ENCODE results near the gene RAET1G.

Gene RAET1G

DNA sequence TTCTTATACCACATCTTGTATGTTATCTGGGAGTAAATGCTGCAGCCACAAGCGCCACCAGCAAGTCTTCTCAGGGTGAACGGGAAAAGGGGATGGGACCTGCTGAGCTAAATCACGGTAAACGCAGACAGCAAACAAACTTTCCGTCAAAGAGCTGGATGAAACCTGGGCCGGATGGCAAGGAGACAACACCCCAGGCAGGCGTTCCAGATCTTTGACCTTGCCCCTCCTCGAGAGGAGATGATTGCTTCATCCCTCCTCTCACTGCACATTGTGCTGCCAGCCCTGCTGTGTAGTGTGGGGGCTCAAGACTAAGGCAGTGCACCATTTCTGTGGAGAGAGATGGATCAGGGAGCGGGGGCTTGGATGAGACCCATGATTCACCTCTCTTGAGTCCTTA, 34.8 kb downstream of the RAET1G start:
- Histone ChIP-seq H3K4me1 (ENCODE audit: low read length) (no peaks in the 10 kb centered on the region), H3K9me3 (replicated peaks; ENCODE audit: insufficient read depth, low read length) (no peaks in the 10 kb centered on the region), H3K36me3 (replicated peaks; ENCODE audit: insufficient read depth, low read length) (no peaks in the 10 kb centered on the region), H3K9me2 (replicated peaks; ENCODE audit: insufficient read depth, low read length) (no peaks in the 10 kb centered on the region), H3K27ac (ENCODE audit: low read length) (no peak overlapping the region), H2AFZ (ENCODE audit: low read length) (no peak overlapping the region), H3K4me3 (ENCODE audit: low read length) (no peak overlapping the region), H3K4me2 (ENCODE audit: low read depth, low read length) (no peak overlapping the region), H3F3A (ENCODE audit: insufficient read depth, low read length) (no peaks in the 10 kb centered on the region), H3K9ac (ENCODE audit: low read length) (no peak overlapping the region), H3K79me2 (ENCODE audit: low read length) (no peaks in the 10 kb centered on the region), H4K20me1 (ENCODE audit: insufficient read depth, low read length) (no peaks in the 10 kb centered on the region), H3K27me3 (replicated peaks; ENCODE audit: insufficient read depth, low read length) (peaks cover 45% of the 10 kb centered on the region)
- TF ChIP-seq EZH2phosphoT487 (IDR thresholded peaks at IDR 0.05; ENCODE audit: low read length): no peak
- no peak for TF ChIP-seq EZH2 (optimal IDR thresholded peaks at IDR 0.05; ENCODE audit: low read depth, low read length)
- TF ChIP-seq, protein P1, sequence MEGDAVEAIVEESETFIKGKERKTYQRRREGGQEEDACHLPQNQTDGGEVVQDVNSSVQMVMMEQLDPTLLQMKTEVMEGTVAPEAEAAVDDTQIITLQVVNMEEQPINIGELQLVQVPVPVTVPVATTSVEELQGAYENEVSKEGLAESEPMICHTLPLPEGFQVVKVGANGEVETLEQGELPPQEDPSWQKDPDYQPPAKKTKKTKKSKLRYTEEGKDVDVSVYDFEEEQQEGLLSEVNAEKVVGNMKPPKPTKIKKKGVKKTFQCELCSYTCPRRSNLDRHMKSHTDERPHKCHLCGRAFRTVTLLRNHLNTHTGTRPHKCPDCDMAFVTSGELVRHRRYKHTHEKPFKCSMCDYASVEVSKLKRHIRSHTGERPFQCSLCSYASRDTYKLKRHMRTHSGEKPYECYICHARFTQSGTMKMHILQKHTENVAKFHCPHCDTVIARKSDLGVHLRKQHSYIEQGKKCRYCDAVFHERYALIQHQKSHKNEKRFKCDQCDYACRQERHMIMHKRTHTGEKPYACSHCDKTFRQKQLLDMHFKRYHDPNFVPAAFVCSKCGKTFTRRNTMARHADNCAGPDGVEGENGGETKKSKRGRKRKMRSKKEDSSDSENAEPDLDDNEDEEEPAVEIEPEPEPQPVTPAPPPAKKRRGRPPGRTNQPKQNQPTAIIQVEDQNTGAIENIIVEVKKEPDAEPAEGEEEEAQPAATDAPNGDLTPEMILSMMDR (IDR thresholded peaks at IDR 0.05; ENCODE audit: low read length): no peak
- no peak for DNase-seq

DNA sequence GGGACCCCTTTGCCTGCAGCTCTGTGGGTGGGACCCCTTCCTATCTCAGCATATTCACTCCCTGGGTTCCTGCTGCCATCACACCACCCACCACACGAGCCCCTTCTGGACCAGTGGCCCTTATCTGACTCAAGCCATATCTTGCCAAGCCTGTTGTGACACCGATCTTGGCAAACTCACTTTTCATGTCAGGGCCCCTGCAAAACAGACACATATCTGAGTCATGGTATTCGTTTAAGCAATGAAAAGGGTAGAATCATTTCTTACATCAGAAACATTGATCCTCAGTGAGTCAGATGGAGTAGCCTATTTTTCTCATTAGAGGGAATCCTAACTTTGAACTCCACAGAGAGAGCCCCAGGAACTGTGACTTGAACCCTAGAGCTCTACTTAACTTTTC, 35.6 kb downstream of the RAET1G start:
- no peaks in the 10 kb centered on the region for H3F3A ChIP-seq (ENCODE audit: insufficient read depth, low read length)
- TF ChIP-seq, protein P1 (IDR thresholded peaks at IDR 0.05; ENCODE audit: low read length): no peak
- TF ChIP-seq EZH2phosphoT487 (IDR thresholded peaks at IDR 0.05; ENCODE audit: low read length) (no peak), EZH2 (optimal IDR thresholded peaks at IDR 0.05; ENCODE audit: low read depth, low read length) (no peak)
- no peak for DNase-seq
- H4K20me1 ChIP-seq (ENCODE audit: insufficient read depth, low read length): no peaks in the 10 kb centered on the region
- no peaks in the 10 kb centered on the region for H3K79me2 ChIP-seq (ENCODE audit: low read length)
- H3K27me3 ChIP-seq (replicated peaks; ENCODE audit: insufficient read depth, low read length): peaks cover 45% of the 10 kb centered on the region
- H3K36me3 ChIP-seq (replicated peaks; ENCODE audit: insufficient read depth, low read length): no peaks in the 10 kb centered on the region
- H3K4me1 ChIP-seq (ENCODE audit: low read length): no peaks in the 10 kb centered on the region
- H3K4me3 ChIP-seq (ENCODE audit: low read length): no peak overlapping the region
- no peak overlapping the region for H3K9ac ChIP-seq (ENCODE audit: low read length)
- H3K9me3 ChIP-seq (replicated peaks; ENCODE audit: insufficient read depth, low read length): no peaks in the 10 kb centered on the region
- H3K27ac ChIP-seq (ENCODE audit: low read length): no peak overlapping the region
- no peaks in the 10 kb centered on the region for H3K9me2 ChIP-seq (replicated peaks; ENCODE audit: insufficient read depth, low read length)
- H2AFZ ChIP-seq (ENCODE audit: low read length): no peak overlapping the region
- H3K4me2 ChIP-seq (ENCODE audit: low read depth, low read length): no peak overlapping the region

DNA sequence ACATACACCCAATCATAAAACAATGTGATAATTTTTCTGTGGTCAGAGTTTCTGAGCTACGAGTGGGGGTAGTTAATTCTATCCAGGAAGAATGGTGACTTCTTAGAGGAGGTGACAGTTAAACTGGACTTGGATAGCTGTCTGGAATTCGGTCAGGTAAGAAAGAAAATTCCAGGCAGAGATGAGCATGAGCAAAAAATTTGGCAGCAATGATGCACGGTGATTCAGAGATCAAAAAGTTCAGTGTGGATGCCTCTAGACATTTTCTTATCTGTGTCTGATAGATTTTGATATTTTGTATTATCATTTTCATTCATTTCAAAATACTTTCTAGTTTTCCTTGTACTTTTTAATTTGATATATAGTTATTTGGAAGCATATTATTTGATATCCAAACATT, 37.0 kb downstream of the RAET1G start:
- Histone ChIP-seq H2AFZ (ENCODE audit: low read length) (no peak overlapping the region), H3K36me3 (replicated peaks; ENCODE audit: insufficient read depth, low read length) (no peaks in the 10 kb centered on the region), H3K9me2 (replicated peaks; ENCODE audit: insufficient read depth, low read length) (no peaks in the 10 kb centered on the region), H3F3A (ENCODE audit: insufficient read depth, low read length) (no peaks in the 10 kb centered on the region), H3K27ac (ENCODE audit: low read length) (no peak overlapping the region), H3K79me2 (ENCODE audit: low read length) (no peaks in the 10 kb centered on the region), H3K4me2 (ENCODE audit: low read depth, low read length) (no peak overlapping the region), H3K4me3 (ENCODE audit: low read length) (no peak overlapping the region), H3K27me3 (replicated peaks; ENCODE audit: insufficient read depth, low read length) (peaks cover 44% of the 10 kb centered on the region), H3K9ac (ENCODE audit: low read length) (no peak overlapping the region), H3K9me3 (replicated peaks; ENCODE audit: insufficient read depth, low read length) (no peaks in the 10 kb centered on the region), H3K4me1 (ENCODE audit: low read length) (no peaks in the 10 kb centered on the region), H4K20me1 (ENCODE audit: insufficient read depth, low read length) (no peaks in the 10 kb centered on the region)
- DNase-seq: no peak
- TF ChIP-seq, protein P1 (IDR thresholded peaks at IDR 0.05; ENCODE audit: low read length): no peak
- TF ChIP-seq EZH2phosphoT487 (IDR thresholded peaks at IDR 0.05; ENCODE audit: low read length) (no peak), EZH2 (optimal IDR thresholded peaks at IDR 0.05; ENCODE audit: low read depth, low read length) (no peak)

Measured in MM.1S (cell line).